MM.1S (cell line): Measurements from ENCODE around the gene MPRIP.

Experiments used
- DNase-seq: peaks from one replicate; pipeline ENCODE4 v3.0.0-alpha.2; 2015
- H2AFZ ChIP-seq: fragments of 300-600 bp; sonication (generic); 2 replicates; pipeline ENCODE4 v1.6.0; 2016; ENCODE audit warnings: antibody characterized with exemption, low read length
- H3F3A ChIP-seq: fragments of 300-600 bp; sonication (generic); 2 replicates; pipeline ENCODE4 v1.6.1; 2016; ENCODE audit warnings: mild to moderate bottlenecking, antibody characterized with exemption, low read length, moderate library complexity, mixed read lengths; ENCODE audit not compliant: insufficient read depth
- H3K27ac ChIP-seq: fragments of 300-600 bp; sonication (generic); 2 replicates; pipeline ENCODE4 v1.5.1; 2016; ENCODE audit warnings: mild to moderate bottlenecking, low read length
- H3K27me3 ChIP-seq: fragments of 300-600 bp; sonication (generic); replicated peaks from 2 replicates; pipeline ENCODE4 v1.6.0; 2016; ENCODE audit warnings: low read length; ENCODE audit not compliant: insufficient read depth
- H3K36me3 ChIP-seq: fragments of 300-600 bp; sonication (generic); replicated peaks from 2 replicates; pipeline ENCODE4 v1.6.1; 2016; ENCODE audit warnings: mild to moderate bottlenecking, low read length, mixed read lengths; ENCODE audit not compliant: insufficient read depth
- H3K4me1 ChIP-seq: fragments of 300-600 bp; sonication (generic); 2 replicates; pipeline ENCODE4 v1.6.1; 2016; ENCODE audit warnings: low read length, mixed read lengths
- H3K4me2 ChIP-seq: fragments of 300-600 bp; sonication (generic); 2 replicates; pipeline ENCODE4 v1.6.0; 2016; ENCODE audit warnings: low read depth, low read length
- H3K4me3 ChIP-seq: fragments of 300-600 bp; sonication (generic); 2 replicates; pipeline ENCODE4 v1.5.1; 2016; ENCODE audit warnings: low read length, mixed read lengths
- H3K79me2 ChIP-seq: fragments of 300-600 bp; sonication (generic); 2 replicates; pipeline ENCODE4 v1.6.1; 2016; ENCODE audit warnings: mixed run types, low read length, mixed read lengths
- H3K9ac ChIP-seq: fragments of 300-600 bp; sonication (generic); 2 replicates; pipeline ENCODE4 v1.6.1; 2016; ENCODE audit warnings: low read length, mixed read lengths
- H3K9me2 ChIP-seq: fragments of 300-600 bp; sonication (generic); replicated peaks from 2 replicates; pipeline ENCODE4 v1.6.1; 2016; ENCODE audit warnings: mild to moderate bottlenecking, low read length, mixed read lengths; ENCODE audit not compliant: insufficient read depth
- H3K9me3 ChIP-seq: fragments of 300-600 bp; sonication (generic); replicated peaks from 2 replicates; pipeline ENCODE4 v1.6.1; 2016; ENCODE audit warnings: mild to moderate bottlenecking, low read length, mixed read lengths; ENCODE audit not compliant: insufficient read depth
- H4K20me1 ChIP-seq: fragments of 300-600 bp; sonication (generic); 2 replicates; pipeline ENCODE4 v1.6.1; 2016; ENCODE audit warnings: mild to moderate bottlenecking, low read length, moderate library complexity, mixed read lengths; ENCODE audit not compliant: insufficient read depth
- CTCF ChIP-seq: fragments of 300-600 bp; sonication (generic); IDR thresholded peaks from 2 replicates; pipeline ENCODE4 v1.5.1; 2016; ENCODE audit warnings: antibody characterized with exemption, low read length, mixed read lengths
- EZH2 ChIP-seq: fragments of 300-600 bp; sonication (generic); optimal IDR thresholded peaks from 2 replicates; pipeline ENCODE3; 2017; ENCODE audit warnings: low read depth, mild to moderate bottlenecking, antibody characterized with exemption, low read length, mixed read lengths
- EZH2phosphoT487 ChIP-seq: fragments of 300-600 bp; sonication (generic); IDR thresholded peaks from 2 replicates; pipeline ENCODE4 v1.6.1; 2018; ENCODE audit warnings: antibody characterized with exemption, low read length

MPRIP gene

DNA sequence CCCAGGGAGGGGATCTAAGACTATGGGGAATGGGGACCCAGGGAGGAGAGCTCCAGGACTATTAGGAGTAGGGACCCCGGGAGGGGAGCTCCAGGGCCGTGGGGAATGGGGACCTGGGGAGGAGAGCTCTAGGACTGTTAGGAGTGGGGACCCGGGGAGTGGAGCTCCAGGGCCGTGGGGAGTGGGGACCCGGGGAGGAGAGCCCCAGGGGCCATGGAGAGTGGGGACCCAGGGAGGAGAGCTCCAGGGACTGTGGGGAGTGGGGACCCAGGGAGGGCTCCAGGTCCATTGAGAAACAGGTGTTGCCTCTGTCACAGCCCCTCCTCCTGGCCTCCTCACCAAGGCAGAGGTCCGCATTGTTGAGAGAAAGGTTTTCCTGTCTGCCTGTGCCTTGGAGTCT lies 16.0 kb downstream of the MPRIP start:
- Histone ChIP-seq H2AFZ (no peak overlapping the region), H3K4me2 (no peak overlapping the region), H4K20me1 (peaks cover 37% of the 10 kb centered on the region), H3F3A (no peaks in the 10 kb centered on the region), H3K27ac (no peak overlapping the region), H3K4me1 (no peaks in the 10 kb centered on the region), H3K79me2 (peaks cover 100% of the 10 kb centered on the region), H3K36me3 (no peaks in the 10 kb centered on the region; the same call in 1 of the 2 replicates), H3K4me3 (no peak overlapping the region), H3K9me3 (no peaks in the 10 kb centered on the region), H3K27me3 (no peaks in the 10 kb centered on the region), H3K9ac (no peak overlapping the region), H3K9me2 (no peaks in the 10 kb centered on the region)
- no peak for DNase-seq
- TF ChIP-seq EZH2phosphoT487 (no peak), CTCF (no peak), EZH2 (no peak)

DNA sequence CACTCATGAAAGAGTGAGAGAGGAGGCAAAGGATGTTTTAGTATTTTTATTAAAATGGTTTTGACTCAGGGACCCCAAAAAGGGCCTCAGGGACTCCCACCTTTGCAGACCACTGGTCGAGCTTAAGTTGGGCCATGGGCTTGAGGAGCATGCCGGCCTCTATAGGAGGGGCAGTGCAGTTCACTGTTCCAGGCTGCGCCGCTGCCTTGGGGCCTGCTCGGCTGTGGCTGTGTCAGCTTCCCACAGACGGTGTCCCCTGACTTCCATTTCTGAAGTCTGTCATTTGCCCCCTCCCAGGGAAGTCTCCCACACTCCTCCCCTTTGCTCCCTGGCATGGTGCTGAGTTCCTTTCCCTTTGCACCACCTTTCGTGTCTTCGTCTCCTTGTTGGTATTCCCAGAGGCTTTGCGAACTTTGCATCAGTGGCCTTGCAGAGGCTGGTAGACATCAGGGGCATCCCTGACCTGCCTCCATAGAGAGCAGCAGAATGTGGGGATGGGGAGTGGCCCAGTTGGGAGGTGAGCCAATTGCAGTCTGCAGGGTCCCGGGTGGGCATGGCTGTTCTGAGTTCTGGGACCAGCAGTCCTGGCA lies 17.1 kb downstream of the MPRIP start:
- TF ChIP-seq CTCF (no peak), EZH2phosphoT487 (no peak), EZH2 (no peak)
- Histone ChIP-seq H2AFZ (no peak overlapping the region), H3K27ac (no peak overlapping the region), H3K4me1 (no peaks in the 10 kb centered on the region), H3K4me2 (no peak overlapping the region), H3K9ac (no peak overlapping the region), H3K9me2 (no peaks in the 10 kb centered on the region), H3K9me3 (no peaks in the 10 kb centered on the region), H3K79me2 (peaks cover 100% of the 10 kb centered on the region), H3K36me3 (no peaks in the 10 kb centered on the region; the same call in 1 of the 2 replicates), H3F3A (no peaks in the 10 kb centered on the region), H3K27me3 (no peaks in the 10 kb centered on the region), H3K4me3 (no peak overlapping the region), H4K20me1 (peaks cover 26% of the 10 kb centered on the region)
- DNase-seq, result no peak

DNA sequence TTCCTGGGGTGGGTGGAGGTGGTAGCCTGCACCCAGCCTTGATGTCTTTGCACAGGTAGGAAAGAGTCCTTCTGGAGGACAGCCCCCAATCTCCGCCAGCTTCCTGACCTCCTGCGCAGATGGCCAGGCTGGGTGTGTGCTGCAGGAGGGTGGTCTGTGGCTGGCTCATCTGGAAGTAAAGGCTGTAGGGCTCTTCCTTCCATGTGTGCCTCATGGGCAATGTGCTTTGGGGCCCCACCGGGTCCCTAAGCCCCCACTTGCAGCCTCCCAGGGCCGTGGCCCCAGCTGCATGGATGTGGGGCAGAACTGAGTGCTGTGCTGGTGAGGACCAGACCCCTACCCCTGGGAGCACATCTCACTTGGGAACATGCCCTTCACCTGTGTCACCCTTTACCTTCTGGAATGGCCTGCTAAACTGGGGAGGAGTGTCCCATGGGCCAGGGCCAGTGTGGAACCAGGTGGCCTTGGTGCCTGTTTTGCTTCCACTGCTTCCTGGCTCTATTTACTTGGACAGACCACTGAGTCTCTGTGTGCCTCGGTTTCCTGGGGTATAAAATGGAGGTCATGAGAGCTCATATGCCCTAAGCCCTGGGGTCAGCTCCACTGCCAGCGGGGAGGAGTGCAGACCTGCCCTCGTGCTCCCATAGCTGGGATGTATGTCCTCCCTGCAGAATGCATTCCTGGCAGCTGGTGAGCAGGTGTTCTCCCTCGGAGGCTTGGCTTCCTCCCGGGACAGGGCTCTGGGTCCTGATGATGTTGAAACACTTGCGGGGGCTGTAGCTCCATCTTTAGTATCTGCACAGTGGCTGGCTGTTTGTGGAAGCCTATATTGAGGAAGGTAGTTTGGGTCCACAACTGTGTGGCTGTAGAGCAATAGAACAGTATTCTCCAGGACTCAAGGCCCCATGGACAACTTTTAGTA lies 18.0 kb downstream of the MPRIP start:
- Histone ChIP-seq H3K27me3 (no peaks in the 10 kb centered on the region), H3F3A (no peaks in the 10 kb centered on the region), H3K9me3 (no peaks in the 10 kb centered on the region), H3K4me3 (no peak overlapping the region), H3K4me1 (no peaks in the 10 kb centered on the region), H3K9ac (no peak overlapping the region), H2AFZ (no peak overlapping the region), H3K36me3 (no peaks in the 10 kb centered on the region; the same call in 1 of the 2 replicates), H3K27ac (no peak overlapping the region), H4K20me1 (peaks cover 28% of the 10 kb centered on the region), H3K9me2 (no peaks in the 10 kb centered on the region), H3K79me2 (peaks cover 100% of the 10 kb centered on the region), H3K4me2 (no peak overlapping the region)
- no peak for DNase-seq
- TF ChIP-seq EZH2 (no peak), EZH2phosphoT487 (no peak), CTCF (no peak)
